Activated CD4-positive, alpha-beta T cell treated with anti-CD3 and anti-CD28 coated beads for 36 hours (primary cell): ENCODE results near the gene CAMK2G. TPM values are rescaled to one million over a fixed set of nuclear protein-coding genes. Genes with fewer than 3 reads are reported as not detected.
"Not testable (repeated sequence)": the region's sequence is repeated elsewhere in the genome, so short reads cannot be mapped to it uniquely, and the experiment has no call there.

Source experiments
- ATAC-seq: fragments of 200-7000 bp; cut with Tn5 transposase; one replicate; pipeline ENCODE4 v1.10.0; 2021; ENCODE audit warnings: mild to moderate bottlenecking, moderate library complexity
- CTCF ChIA-PET: fragments of 350-600 bp; sonication (Branson Sonifier 250); formaldehyde crosslinking; loops from one replicate; lab custom pipeline; 2021; ENCODE audit warnings: antibody characterized with exemption; lab: Charles Lee
- POLR2A ChIA-PET: fragments of 350-600 bp; sonication (Branson Sonifier 250); formaldehyde crosslinking; loops from one replicate; lab custom pipeline; 2021; ENCODE audit warnings: antibody characterized with exemption, inconsistent platforms; lab: Charles Lee
- DNase-seq: peaks from one replicate; pipeline ENCODE4 v3.0.0-alpha.2; 2020
- H3K27ac Mint-ChIP-seq: one replicate; pipeline ENCODE4 v1.8.0; 2021; ENCODE audit warnings: mixed read lengths
- H3K27me3 Mint-ChIP-seq: one replicate; pipeline ENCODE4 v1.8.0; 2021; ENCODE audit warnings: mixed read lengths
- H3K36me3 Mint-ChIP-seq: one replicate; pipeline ENCODE4 v1.8.0; 2021; ENCODE audit warnings: low read depth, mixed read lengths
- H3K4me1 Mint-ChIP-seq: one replicate; pipeline ENCODE4 v1.8.0; 2021; ENCODE audit warnings: mixed read lengths
- H3K4me3 Mint-ChIP-seq: one replicate; pipeline ENCODE4 v1.8.0; 2021; ENCODE audit warnings: mild to moderate bottlenecking, moderate library complexity, mixed read lengths
- H3K9me3 Mint-ChIP-seq: one replicate; pipeline ENCODE4 v1.8.0; 2021; ENCODE audit warnings: low read depth, mixed read lengths
- intact Hi-C, 2 experiments: fragments of 100-400 bp; cut with DNase I in 1 of 2; cut with micrococcal nuclease in 1 of 2; formaldehyde crosslinking; loops; one replicate each; pipeline versions ENCODE4 v1.14.2 to v1.15.1; 2022 to 2024; cut with DNase I, micrococcal nuclease
- total RNA-seq, 2 experiments: library from RNA; stranded (reverse); gene quantifications; one replicate each; pipeline ENCODE4 v1.2.3, GENCODE V29; 2021

The CAMK2G gene
- total RNA-seq, 2 experiments from 2014 or later = 16.4 to 19.4 TPM

- Mint-ChIP-seq H3K9me3 (no peaks in the 10 kb centered on the region), H3K4me3 (no peak overlapping the region), H3K36me3 (peaks cover 3% of the 10 kb centered on the region), H3K4me1 (no peaks in the 10 kb centered on the region), H3K27me3 (no peaks in the 10 kb centered on the region), H3K27ac (no peak overlapping the region)
- DNase-seq = no peak
- ATAC-seq = no peak
- intact Hi-C loops = no loop called here
- CTCF ChIA-PET = interaction anchor here (1.0 to 24.7 kb wide), 2 partner anchors 9 to 43 kb away, joined by 7 to 456 read pairs; partner anchors contain the start of gene CAMK2G
- POLR2A ChIA-PET = interaction anchor here (0.6 to 0.9 kb wide), 2 partner anchors 40 to 218 kb away, joined by 3 read pairs; no protein-coding TSS in a partner anchor
These were observed 34.3 kb downstream of the CAMK2G start for GRCh38 chr10:73840056-73840402.

- H3K36me3 Mint-ChIP-seq = peaks cover 3% of the 10 kb centered on the region
- DNase-seq (no peak), ATAC-seq (no peak)
- H3K4me3 Mint-ChIP-seq = no peak overlapping the region
- intact Hi-C loops = no loop called here
- H3K27me3 Mint-ChIP-seq = no peaks in the 10 kb centered on the region
- no peak overlapping the region for H3K27ac Mint-ChIP-seq
- POLR2A ChIA-PET = interaction anchor here (0.6 kb wide), 1 partner anchor 219 kb away, joined by 3 read pairs; no protein-coding TSS in a partner anchor
- CTCF ChIA-PET = interaction anchor here (1.0 to 24.7 kb wide), 2 partner anchors 9 to 44 kb away, joined by 7 to 456 read pairs; partner anchors contain the start of gene CAMK2G
- no peaks in the 10 kb centered on the region for H3K9me3 Mint-ChIP-seq
- no peaks in the 10 kb centered on the region for H3K4me1 Mint-ChIP-seq
These were observed 34.9 kb downstream of the CAMK2G start for GRCh38 chr10:73839276-73839966.

- ATAC-seq = no peak
- H3K27ac Mint-ChIP-seq = no peak overlapping the region
- H3K36me3 Mint-ChIP-seq = peaks cover 3% of the 10 kb centered on the region
- H3K9me3 Mint-ChIP-seq = no peaks in the 10 kb centered on the region
- ChIA-PET POLR2A (no interaction called here), CTCF (interaction anchor here (1.0 to 24.7 kb wide), 2 partner anchors 10 to 44 kb away, joined by 7 to 456 read pairs; partner anchors contain the start of gene CAMK2G)
- intact Hi-C loops = no loop called here
- DNase-seq = no peak
- no peak overlapping the region for H3K4me3 Mint-ChIP-seq
- H3K4me1 Mint-ChIP-seq = no peaks in the 10 kb centered on the region
- H3K27me3 Mint-ChIP-seq = no peaks in the 10 kb centered on the region
These were observed 35.5 kb downstream of the CAMK2G start for GRCh38 chr10:73838827-73839226.

GRCh38 chr10:73838008-73838567 lies 36.3 kb downstream of the CAMK2G start:
- DNase-seq (no peak), ATAC-seq (no peak)
- ChIA-PET POLR2A (no interaction called here), CTCF (interaction anchor here (24.7 kb wide), 1 partner anchor 45 kb away, joined by 456 read pairs; the partner anchor contains the start of gene CAMK2G)
- no peaks in the 10 kb centered on the region for H3K27me3 Mint-ChIP-seq
- no peaks in the 10 kb centered on the region for H3K9me3 Mint-ChIP-seq
- H3K4me3 Mint-ChIP-seq = no peak overlapping the region
- H3K36me3 Mint-ChIP-seq = peaks cover 3% of the 10 kb centered on the region
- no peak overlapping the region for H3K27ac Mint-ChIP-seq
- intact Hi-C loops = no loop called here
- no peaks in the 10 kb centered on the region for H3K4me1 Mint-ChIP-seq

GRCh38 chr10:73837072-73837471 lies 37.3 kb downstream of the CAMK2G start:
- POLR2A ChIA-PET = no interaction called here
- CTCF ChIA-PET = interaction anchor here (24.7 kb wide), 1 partner anchor 46 kb away, joined by 456 read pairs; the partner anchor contains the start of gene CAMK2G
- no peaks in the 10 kb centered on the region for H3K36me3 Mint-ChIP-seq
- no peak for ATAC-seq
- H3K27me3 Mint-ChIP-seq = no peaks in the 10 kb centered on the region
- no peak for DNase-seq
- intact Hi-C loops = no loop called here
- H3K9me3 Mint-ChIP-seq = no peaks in the 10 kb centered on the region
- no peaks in the 10 kb centered on the region for H3K4me1 Mint-ChIP-seq
- H3K4me3 Mint-ChIP-seq = no peak overlapping the region
- H3K27ac Mint-ChIP-seq = no peak overlapping the region

GRCh38 chr10:73836427-73836980 lies 37.9 kb downstream of the CAMK2G start:
- Mint-ChIP-seq H3K36me3 (no peaks in the 10 kb centered on the region), H3K27me3 (no peaks in the 10 kb centered on the region), H3K4me1 (no peaks in the 10 kb centered on the region), H3K4me3 (no peak overlapping the region), H3K9me3 (no peaks in the 10 kb centered on the region), H3K27ac (no peak overlapping the region)
- intact Hi-C loops = no loop called here
- ATAC-seq (no peak), DNase-seq (no peak)
- ChIA-PET POLR2A (no interaction called here), CTCF (interaction anchor here (24.7 kb wide), 1 partner anchor 46 kb away, joined by 456 read pairs; the partner anchor contains the start of gene CAMK2G)

- DNase-seq, H3K27me3 Mint-ChIP-seq, H3K4me3 Mint-ChIP-seq, ATAC-seq, intact Hi-C loops, H3K9me3 Mint-ChIP-seq, POLR2A ChIA-PET, H3K4me1 Mint-ChIP-seq, H3K36me3 Mint-ChIP-seq, H3K27ac Mint-ChIP-seq: not testable (repeated sequence)
- CTCF ChIA-PET = interaction anchor here (0.8 kb wide), 1 partner anchor 668 kb away, joined by 3 read pairs; no protein-coding TSS in a partner anchor
These were observed 45.3 kb downstream of the CAMK2G start for GRCh38 chr10:73829090-73829489.

- H3K27ac Mint-ChIP-seq = no peak overlapping the region
- H3K4me3 Mint-ChIP-seq = no peak overlapping the region
- POLR2A ChIA-PET = no interaction called here
- H3K4me1 Mint-ChIP-seq = no peaks in the 10 kb centered on the region
- H3K9me3 Mint-ChIP-seq = no peaks in the 10 kb centered on the region
- ATAC-seq = no peak
- DNase-seq = no peak
- no peaks in the 10 kb centered on the region for H3K36me3 Mint-ChIP-seq
- H3K27me3 Mint-ChIP-seq = no peaks in the 10 kb centered on the region
- intact Hi-C loops = no loop called here
- CTCF ChIA-PET = interaction anchor here (0.6 to 1.3 kb wide), 2 partner anchors 52 to 59 kb away, joined by 3 read pairs; no protein-coding TSS in a partner anchor
These were observed 46.2 kb downstream of the CAMK2G start for GRCh38 chr10:73828161-73828560.

GRCh38 chr10:73827346-73828089 lies 46.8 kb downstream of the CAMK2G start:
- H3K27ac Mint-ChIP-seq = no peak overlapping the region
- H3K27me3 Mint-ChIP-seq = no peaks in the 10 kb centered on the region
- no peak overlapping the region for H3K4me3 Mint-ChIP-seq
- CTCF ChIA-PET = interaction anchor here (0.6 to 1.3 kb wide), 2 partner anchors 52 to 59 kb away, joined by 3 read pairs; no protein-coding TSS in a partner anchor
- POLR2A ChIA-PET = no interaction called here
- peaks cover 2% of the 10 kb centered on the region for H3K36me3 Mint-ChIP-seq
- H3K4me1 Mint-ChIP-seq = no peaks in the 10 kb centered on the region
- DNase-seq (no peak), ATAC-seq (no peak)
- no peaks in the 10 kb centered on the region for H3K9me3 Mint-ChIP-seq
- intact Hi-C loops = no loop called here

GRCh38 chr10:73824146-73824725 lies 50.1 kb downstream of the CAMK2G start:
- Mint-ChIP-seq H3K9me3 (no peaks in the 10 kb centered on the region), H3K27me3 (no peaks in the 10 kb centered on the region), H3K4me1 (no peaks in the 10 kb centered on the region), H3K27ac (no peak overlapping the region), H3K36me3 (peaks cover 3% of the 10 kb centered on the region), H3K4me3 (no peak overlapping the region)
- intact Hi-C loops = no loop called here
- CTCF ChIA-PET = no interaction called here
- POLR2A ChIA-PET = no interaction called here
- ATAC-seq (no peak), DNase-seq (no peak)

GRCh38 chr10:73823391-73823790 lies 51.0 kb downstream of the CAMK2G start:
- Mint-ChIP-seq H3K9me3 (no peaks in the 10 kb centered on the region), H3K36me3 (peaks cover 3% of the 10 kb centered on the region), H3K4me1 (no peaks in the 10 kb centered on the region), H3K4me3 (no peak overlapping the region), H3K27ac (no peak overlapping the region), H3K27me3 (no peaks in the 10 kb centered on the region)
- ChIA-PET CTCF (no interaction called here), POLR2A (no interaction called here)
- ATAC-seq = no peak
- intact Hi-C loops = no loop called here
- DNase-seq = no peak
